ENCODE data around the gene LRCH1. TPM values are rescaled to one million over a fixed set of nuclear protein-coding genes. Genes with fewer than 3 reads are reported as not detected.

LRCH1 gene
- total RNA-seq, 1 experiment from 2014 or later, result 11.8 TPM

DNA sequence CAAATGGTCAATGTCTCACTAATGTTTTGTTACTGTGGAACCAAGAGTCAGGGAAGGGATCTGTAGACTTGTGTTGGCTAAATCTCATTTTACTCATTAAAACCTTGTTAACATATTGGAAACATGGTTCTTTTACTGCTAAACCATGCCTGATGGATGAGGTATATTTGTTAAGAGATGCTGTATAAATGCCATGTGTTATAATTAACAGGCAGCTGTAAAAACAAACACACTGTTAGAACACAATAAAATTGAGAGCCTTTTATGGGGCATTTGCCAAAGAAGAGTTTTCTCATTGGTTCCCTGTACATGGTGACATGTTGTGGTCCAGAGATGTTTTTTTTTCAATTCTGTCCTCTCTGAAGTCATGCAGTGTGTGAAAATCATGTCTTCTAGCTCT, 122.0 kb downstream of the LRCH1 start:
- H3K9me3 Mint-ChIP-seq, result no peaks in the 10 kb centered on the region
- ATAC-seq, result no peak
- no peaks in the 10 kb centered on the region for H3K36me3 Mint-ChIP-seq
- ChIA-PET CTCF (no interaction called here), POLR2A (no interaction called here)
- no peak for TF ChIP-seq USF2 (CRISPR knock-in tag; IDR thresholded peaks at IDR 0.05)
- TF ChIP-seq SP1 (CRISPR knock-in tag; conservative IDR thresholded peaks at IDR 0.05), result no peak
- TF ChIP-seq ZNF671 (CRISPR knock-in tag; IDR thresholded peaks at IDR 0.05), result no peak
- TF ChIP-seq ZNF317 (CRISPR knock-in tag; IDR thresholded peaks at IDR 0.05; ENCODE audit: borderline replicate concordance, low read depth), result no peak
- no peak for TF ChIP-seq ELF4 (CRISPR knock-in tag; IDR thresholded peaks at IDR 0.05; ENCODE audit: low read depth)
- H3K4me3 Mint-ChIP-seq, result no peak overlapping the region
- H3K4me1 Mint-ChIP-seq, result no peaks in the 10 kb centered on the region
- DNase-seq (ENCODE audit: low spot score), result no peak
- no peak overlapping the region for H3K27ac Mint-ChIP-seq
- no peaks in the 10 kb centered on the region for H3K27me3 Mint-ChIP-seq (ENCODE audit: low read depth)

DNA sequence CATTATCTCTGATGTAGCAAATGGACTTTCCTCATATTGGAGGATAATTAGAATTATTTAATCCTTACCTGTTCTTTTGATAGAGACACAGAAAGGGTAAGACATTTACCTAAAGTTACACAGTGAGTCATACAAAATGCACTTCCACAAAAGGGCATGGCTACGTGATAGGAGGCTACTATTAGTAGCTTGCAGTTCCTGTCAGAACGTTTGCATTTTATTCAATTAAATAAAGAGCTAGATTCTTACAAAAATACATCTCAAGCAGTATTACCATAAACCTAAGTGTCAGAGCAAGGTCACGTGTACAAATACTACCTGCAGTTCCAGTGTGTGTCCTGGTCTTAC, 123.4 kb downstream of the LRCH1 start:
- Mint-ChIP-seq H3K9me3 (no peaks in the 10 kb centered on the region), H3K4me1 (no peaks in the 10 kb centered on the region), H3K36me3 (no peaks in the 10 kb centered on the region), H3K27me3 (ENCODE audit: low read depth) (no peaks in the 10 kb centered on the region), H3K27ac (no peak overlapping the region), H3K4me3 (no peak overlapping the region)
- POLR2A ChIA-PET, result no interaction called here
- DNase-seq (ENCODE audit: low spot score), result no peak
- no peak for ATAC-seq
- CTCF ChIA-PET, result interaction anchor here (0.8 kb wide), 1 partner anchor 10 kb away, joined by 3 read pairs; no protein-coding TSS in a partner anchor
- TF ChIP-seq TEAD4 (CRISPR knock-in tag; IDR thresholded peaks at IDR 0.05), result no peak
- TF ChIP-seq, protein P1, sequence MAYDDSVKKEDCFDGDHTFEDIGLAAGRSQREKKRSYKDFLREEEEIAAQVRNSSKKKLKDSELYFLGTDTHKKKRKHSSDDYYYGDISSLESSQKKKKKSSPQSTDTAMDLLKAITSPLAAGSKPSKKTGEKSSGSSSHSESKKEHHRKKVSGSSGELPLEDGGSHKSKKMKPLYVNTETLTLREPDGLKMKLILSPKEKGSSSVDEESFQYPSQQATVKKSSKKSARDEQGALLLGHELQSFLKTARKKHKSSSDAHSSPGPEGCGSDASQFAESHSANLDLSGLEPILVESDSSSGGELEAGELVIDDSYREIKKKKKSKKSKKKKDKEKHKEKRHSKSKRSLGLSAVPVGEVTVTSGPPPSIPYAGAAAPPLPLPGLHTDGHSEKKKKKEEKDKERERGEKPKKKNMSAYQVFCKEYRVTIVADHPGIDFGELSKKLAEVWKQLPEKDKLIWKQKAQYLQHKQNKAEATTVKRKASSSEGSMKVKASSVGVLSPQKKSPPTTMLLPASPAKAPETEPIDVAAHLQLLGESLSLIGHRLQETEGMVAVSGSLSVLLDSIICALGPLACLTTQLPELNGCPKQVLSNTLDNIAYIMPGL (CRISPR knock-in tag; IDR thresholded peaks at IDR 0.05), result no peak
- no peak for TF ChIP-seq PREB (CRISPR knock-in tag; IDR thresholded peaks at IDR 0.05; ENCODE audit: borderline replicate concordance)
- no peak for TF ChIP-seq TP53 (CRISPR knock-in tag; IDR thresholded peaks at IDR 0.05)
- TF ChIP-seq, protein P2, sequence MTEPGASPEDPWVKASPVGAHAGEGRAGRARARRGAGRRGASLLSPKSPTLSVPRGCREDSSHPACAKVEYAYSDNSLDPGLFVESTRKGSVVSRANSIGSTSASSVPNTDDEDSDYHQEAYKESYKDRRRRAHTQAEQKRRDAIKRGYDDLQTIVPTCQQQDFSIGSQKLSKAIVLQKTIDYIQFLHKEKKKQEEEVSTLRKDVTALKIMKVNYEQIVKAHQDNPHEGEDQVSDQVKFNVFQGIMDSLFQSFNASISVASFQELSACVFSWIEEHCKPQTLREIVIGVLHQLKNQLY (CRISPR knock-in tag; IDR thresholded peaks at IDR 0.05), result no peak
- TF ChIP-seq, protein P3, sequence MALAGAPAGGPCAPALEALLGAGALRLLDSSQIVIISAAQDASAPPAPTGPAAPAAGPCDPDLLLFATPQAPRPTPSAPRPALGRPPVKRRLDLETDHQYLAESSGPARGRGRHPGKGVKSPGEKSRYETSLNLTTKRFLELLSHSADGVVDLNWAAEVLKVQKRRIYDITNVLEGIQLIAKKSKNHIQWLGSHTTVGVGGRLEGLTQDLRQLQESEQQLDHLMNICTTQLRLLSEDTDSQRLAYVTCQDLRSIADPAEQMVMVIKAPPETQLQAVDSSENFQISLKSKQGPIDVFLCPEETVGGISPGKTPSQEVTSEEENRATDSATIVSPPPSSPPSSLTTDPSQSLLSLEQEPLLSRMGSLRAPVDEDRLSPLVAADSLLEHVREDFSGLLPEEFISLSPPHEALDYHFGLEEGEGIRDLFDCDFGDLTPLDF (CRISPR knock-in tag; IDR thresholded peaks at IDR 0.05), result no peak
- no peak for TF ChIP-seq GABPB1 (CRISPR knock-in tag; IDR thresholded peaks at IDR 0.05)
- TF ChIP-seq NR1H2 (CRISPR knock-in tag; IDR thresholded peaks at IDR 0.05), result no peak
- no peak for TF ChIP-seq ZNF219 (CRISPR knock-in tag; IDR thresholded peaks at IDR 0.05; ENCODE audit: borderline replicate concordance)
- TF ChIP-seq, protein P4, sequence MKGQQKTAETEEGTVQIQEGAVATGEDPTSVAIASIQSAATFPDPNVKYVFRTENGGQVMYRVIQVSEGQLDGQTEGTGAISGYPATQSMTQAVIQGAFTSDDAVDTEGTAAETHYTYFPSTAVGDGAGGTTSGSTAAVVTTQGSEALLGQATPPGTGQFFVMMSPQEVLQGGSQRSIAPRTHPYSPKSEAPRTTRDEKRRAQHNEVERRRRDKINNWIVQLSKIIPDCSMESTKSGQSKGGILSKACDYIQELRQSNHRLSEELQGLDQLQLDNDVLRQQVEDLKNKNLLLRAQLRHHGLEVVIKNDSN (CRISPR knock-in tag; IDR thresholded peaks at IDR 0.05), result no peak
- TF ChIP-seq EMX1 (CRISPR knock-in tag; IDR thresholded peaks at IDR 0.05), result no peak
- TF ChIP-seq, protein P5, sequence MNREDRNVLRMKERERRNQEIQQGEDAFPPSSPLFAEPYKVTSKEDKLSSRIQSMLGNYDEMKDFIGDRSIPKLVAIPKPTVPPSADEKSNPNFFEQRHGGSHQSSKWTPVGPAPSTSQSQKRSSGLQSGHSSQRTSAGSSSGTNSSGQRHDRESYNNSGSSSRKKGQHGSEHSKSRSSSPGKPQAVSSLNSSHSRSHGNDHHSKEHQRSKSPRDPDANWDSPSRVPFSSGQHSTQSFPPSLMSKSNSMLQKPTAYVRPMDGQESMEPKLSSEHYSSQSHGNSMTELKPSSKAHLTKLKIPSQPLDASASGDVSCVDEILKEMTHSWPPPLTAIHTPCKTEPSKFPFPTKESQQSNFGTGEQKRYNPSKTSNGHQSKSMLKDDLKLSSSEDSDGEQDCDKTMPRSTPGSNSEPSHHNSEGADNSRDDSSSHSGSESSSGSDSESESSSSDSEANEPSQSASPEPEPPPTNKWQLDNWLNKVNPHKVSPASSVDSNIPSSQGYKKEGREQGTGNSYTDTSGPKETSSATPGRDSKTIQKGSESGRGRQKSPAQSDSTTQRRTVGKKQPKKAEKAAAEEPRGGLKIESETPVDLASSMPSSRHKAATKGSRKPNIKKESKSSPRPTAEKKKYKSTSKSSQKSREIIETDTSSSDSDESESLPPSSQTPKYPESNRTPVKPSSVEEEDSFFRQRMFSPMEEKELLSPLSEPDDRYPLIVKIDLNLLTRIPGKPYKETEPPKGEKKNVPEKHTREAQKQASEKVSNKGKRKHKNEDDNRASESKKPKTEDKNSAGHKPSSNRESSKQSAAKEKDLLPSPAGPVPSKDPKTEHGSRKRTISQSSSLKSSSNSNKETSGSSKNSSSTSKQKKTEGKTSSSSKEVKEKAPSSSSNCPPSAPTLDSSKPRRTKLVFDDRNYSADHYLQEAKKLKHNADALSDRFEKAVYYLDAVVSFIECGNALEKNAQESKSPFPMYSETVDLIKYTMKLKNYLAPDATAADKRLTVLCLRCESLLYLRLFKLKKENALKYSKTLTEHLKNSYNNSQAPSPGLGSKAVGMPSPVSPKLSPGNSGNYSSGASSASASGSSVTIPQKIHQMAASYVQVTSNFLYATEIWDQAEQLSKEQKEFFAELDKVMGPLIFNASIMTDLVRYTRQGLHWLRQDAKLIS (CRISPR knock-in tag; IDR thresholded peaks at IDR 0.05; ENCODE audit: borderline replicate concordance), result no peak
- no peak for TF ChIP-seq SP1 (CRISPR knock-in tag; conservative IDR thresholded peaks at IDR 0.05)
- no peak for TF ChIP-seq ZNF138 (CRISPR knock-in tag; conservative IDR thresholded peaks at IDR 0.05)
- no peak for TF ChIP-seq ZNF121 (CRISPR knock-in tag; IDR thresholded peaks at IDR 0.05)
- TF ChIP-seq, protein P6, sequence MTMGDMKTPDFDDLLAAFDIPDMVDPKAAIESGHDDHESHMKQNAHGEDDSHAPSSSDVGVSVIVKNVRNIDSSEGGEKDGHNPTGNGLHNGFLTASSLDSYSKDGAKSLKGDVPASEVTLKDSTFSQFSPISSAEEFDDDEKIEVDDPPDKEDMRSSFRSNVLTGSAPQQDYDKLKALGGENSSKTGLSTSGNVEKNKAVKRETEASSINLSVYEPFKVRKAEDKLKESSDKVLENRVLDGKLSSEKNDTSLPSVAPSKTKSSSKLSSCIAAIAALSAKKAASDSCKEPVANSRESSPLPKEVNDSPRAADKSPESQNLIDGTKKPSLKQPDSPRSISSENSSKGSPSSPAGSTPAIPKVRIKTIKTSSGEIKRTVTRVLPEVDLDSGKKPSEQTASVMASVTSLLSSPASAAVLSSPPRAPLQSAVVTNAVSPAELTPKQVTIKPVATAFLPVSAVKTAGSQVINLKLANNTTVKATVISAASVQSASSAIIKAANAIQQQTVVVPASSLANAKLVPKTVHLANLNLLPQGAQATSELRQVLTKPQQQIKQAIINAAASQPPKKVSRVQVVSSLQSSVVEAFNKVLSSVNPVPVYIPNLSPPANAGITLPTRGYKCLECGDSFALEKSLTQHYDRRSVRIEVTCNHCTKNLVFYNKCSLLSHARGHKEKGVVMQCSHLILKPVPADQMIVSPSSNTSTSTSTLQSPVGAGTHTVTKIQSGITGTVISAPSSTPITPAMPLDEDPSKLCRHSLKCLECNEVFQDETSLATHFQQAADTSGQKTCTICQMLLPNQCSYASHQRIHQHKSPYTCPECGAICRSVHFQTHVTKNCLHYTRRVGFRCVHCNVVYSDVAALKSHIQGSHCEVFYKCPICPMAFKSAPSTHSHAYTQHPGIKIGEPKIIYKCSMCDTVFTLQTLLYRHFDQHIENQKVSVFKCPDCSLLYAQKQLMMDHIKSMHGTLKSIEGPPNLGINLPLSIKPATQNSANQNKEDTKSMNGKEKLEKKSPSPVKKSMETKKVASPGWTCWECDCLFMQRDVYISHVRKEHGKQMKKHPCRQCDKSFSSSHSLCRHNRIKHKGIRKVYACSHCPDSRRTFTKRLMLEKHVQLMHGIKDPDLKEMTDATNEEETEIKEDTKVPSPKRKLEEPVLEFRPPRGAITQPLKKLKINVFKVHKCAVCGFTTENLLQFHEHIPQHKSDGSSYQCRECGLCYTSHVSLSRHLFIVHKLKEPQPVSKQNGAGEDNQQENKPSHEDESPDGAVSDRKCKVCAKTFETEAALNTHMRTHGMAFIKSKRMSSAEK (CRISPR knock-in tag; IDR thresholded peaks at IDR 0.05; ENCODE audit: borderline replicate concordance), result no peak
